Measurements from ENCODE around the gene EFEMP1.

GRCh38 chr2:55918856-55919255 lies 4.7 kb downstream of the EFEMP1 start:
- no peak for TF ChIP-seq CTCF (IDR thresholded peaks at IDR 0.05 in 8 of 11, conservative IDR thresholded peaks at IDR 0.05 in 3 of 11)
- TF ChIP-seq POLR2AphosphoS5 (IDR thresholded peaks at IDR 0.05): no peak
- no peak for TF ChIP-seq POLR2A (IDR thresholded peaks at IDR 0.05)
